Measurements from ENCODE around the gene LIPE.

DNA sequence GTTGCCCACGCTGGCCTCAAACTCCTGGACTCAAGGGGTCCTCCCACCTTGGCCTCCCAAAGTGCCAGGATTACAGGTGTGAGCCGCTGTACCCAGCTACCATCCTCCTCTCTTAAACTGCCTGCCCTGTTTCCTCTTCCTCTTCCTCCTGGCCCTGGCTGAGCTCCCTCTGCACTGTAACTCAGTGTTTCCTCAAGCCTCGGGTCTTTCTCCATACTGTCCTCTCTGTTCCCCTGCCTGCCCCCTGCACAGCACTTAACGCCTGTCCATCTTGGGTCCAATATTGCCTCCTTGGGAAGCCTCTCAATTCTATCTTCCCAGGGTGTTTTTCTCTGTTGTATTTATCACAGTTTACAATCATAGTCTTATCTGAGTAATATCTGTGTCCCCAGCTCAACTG lies 6.1 kb downstream of the LIPE start:
- TF ChIP-seq, protein P1, sequence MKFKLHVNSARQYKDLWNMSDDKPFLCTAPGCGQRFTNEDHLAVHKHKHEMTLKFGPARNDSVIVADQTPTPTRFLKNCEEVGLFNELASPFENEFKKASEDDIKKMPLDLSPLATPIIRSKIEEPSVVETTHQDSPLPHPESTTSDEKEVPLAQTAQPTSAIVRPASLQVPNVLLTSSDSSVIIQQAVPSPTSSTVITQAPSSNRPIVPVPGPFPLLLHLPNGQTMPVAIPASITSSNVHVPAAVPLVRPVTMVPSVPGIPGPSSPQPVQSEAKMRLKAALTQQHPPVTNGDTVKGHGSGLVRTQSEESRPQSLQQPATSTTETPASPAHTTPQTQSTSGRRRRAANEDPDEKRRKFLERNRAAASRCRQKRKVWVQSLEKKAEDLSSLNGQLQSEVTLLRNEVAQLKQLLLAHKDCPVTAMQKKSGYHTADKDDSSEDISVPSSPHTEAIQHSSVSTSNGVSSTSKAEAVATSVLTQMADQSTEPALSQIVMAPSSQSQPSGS (CRISPR knock-in tag; IDR thresholded peaks at IDR 0.05; ENCODE audit: borderline replicate concordance, low read depth): no peak
- TF ChIP-seq, protein P2, sequence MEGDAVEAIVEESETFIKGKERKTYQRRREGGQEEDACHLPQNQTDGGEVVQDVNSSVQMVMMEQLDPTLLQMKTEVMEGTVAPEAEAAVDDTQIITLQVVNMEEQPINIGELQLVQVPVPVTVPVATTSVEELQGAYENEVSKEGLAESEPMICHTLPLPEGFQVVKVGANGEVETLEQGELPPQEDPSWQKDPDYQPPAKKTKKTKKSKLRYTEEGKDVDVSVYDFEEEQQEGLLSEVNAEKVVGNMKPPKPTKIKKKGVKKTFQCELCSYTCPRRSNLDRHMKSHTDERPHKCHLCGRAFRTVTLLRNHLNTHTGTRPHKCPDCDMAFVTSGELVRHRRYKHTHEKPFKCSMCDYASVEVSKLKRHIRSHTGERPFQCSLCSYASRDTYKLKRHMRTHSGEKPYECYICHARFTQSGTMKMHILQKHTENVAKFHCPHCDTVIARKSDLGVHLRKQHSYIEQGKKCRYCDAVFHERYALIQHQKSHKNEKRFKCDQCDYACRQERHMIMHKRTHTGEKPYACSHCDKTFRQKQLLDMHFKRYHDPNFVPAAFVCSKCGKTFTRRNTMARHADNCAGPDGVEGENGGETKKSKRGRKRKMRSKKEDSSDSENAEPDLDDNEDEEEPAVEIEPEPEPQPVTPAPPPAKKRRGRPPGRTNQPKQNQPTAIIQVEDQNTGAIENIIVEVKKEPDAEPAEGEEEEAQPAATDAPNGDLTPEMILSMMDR (IDR thresholded peaks at IDR 0.05): no peak
- TF ChIP-seq NR2C2 (CRISPR knock-in tag; IDR thresholded peaks at IDR 0.05) (no peak), CREM (CRISPR knock-in tag; IDR thresholded peaks at IDR 0.05) (no peak), PREB (CRISPR knock-in tag; IDR thresholded peaks at IDR 0.05; ENCODE audit: borderline replicate concordance) (no peak), ZNF512 (CRISPR knock-in tag; IDR thresholded peaks at IDR 0.05; ENCODE audit: borderline replicate concordance) (no peak), ZNF671 (CRISPR knock-in tag; IDR thresholded peaks at IDR 0.05) (no peak), SP1 (CRISPR knock-in tag; conservative IDR thresholded peaks at IDR 0.05) (no peak), USF2 (CRISPR knock-in tag; IDR thresholded peaks at IDR 0.05) (no peak), IRF1 (CRISPR knock-in tag; IDR thresholded peaks at IDR 0.05) (no peak)
